ENCODE data around the gene AKT3. TPM values are rescaled to one million over a fixed set of nuclear protein-coding genes. Genes with fewer than 3 reads are reported as not detected.
A peak's percentile ranks its signal among the peaks of the same experiment; 100 is the strongest.

AKT3 gene
- total and polyA plus RNA-seq, 7 donors: 2.1 to 105 (median 66.4) TPM

GRCh38 chr1:243493156-243494129 lies 356.6 kb downstream of the AKT3 start:
- 85 to 93% methylated on average over 14 of the region's 14 CpGs for WGBS, 2 donors
- no peak overlapping the region for H3K4me3 ChIP-seq
- peak overlapping the region in 1 of 4 donors; percentile 1 for H3K27ac ChIP-seq
- intact Hi-C loops (cut with DNase I): loop anchor here (10.0 kb wide), 1 partner anchor 351 kb away; no protein-coding TSS in a partner anchor
- no peaks in the 10 kb centered on the region for H3K36me3 ChIP-seq
- no peak for DNase-seq
- peaks cover 0 to 41% (median 33%) of the 10 kb centered on the region in 4 donors for H3K4me1 ChIP-seq
- no peaks in the 10 kb centered on the region for H3K9me3 ChIP-seq
- H3K27me3 ChIP-seq: no peaks in the 10 kb centered on the region
- TF ChIP-seq POLR2A (IDR thresholded peaks at IDR 0.05) (no peak), POLR2AphosphoS5 (IDR thresholded peaks at IDR 0.05) (no peak), EP300 (IDR thresholded peaks at IDR 0.05) (no peak)
- TF ChIP-seq, protein P1, sequence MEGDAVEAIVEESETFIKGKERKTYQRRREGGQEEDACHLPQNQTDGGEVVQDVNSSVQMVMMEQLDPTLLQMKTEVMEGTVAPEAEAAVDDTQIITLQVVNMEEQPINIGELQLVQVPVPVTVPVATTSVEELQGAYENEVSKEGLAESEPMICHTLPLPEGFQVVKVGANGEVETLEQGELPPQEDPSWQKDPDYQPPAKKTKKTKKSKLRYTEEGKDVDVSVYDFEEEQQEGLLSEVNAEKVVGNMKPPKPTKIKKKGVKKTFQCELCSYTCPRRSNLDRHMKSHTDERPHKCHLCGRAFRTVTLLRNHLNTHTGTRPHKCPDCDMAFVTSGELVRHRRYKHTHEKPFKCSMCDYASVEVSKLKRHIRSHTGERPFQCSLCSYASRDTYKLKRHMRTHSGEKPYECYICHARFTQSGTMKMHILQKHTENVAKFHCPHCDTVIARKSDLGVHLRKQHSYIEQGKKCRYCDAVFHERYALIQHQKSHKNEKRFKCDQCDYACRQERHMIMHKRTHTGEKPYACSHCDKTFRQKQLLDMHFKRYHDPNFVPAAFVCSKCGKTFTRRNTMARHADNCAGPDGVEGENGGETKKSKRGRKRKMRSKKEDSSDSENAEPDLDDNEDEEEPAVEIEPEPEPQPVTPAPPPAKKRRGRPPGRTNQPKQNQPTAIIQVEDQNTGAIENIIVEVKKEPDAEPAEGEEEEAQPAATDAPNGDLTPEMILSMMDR (IDR thresholded peaks at IDR 0.05): no peak

GRCh38 chr1:243490748-243491686 lies 359.0 kb downstream of the AKT3 start:
- Histone ChIP-seq H3K4me3 (no peak overlapping the region), H3K9me3 (no peaks in the 10 kb centered on the region), H3K27me3 (no peaks in the 10 kb centered on the region), H3K4me1 (peaks cover 0 to 32% (median 27%) of the 10 kb centered on the region in 4 donors), H3K27ac (peak overlapping the region; percentile 13 to 64 (median 41)), H3K36me3 (no peaks in the 10 kb centered on the region)
- TF ChIP-seq, protein P1 (IDR thresholded peaks at IDR 0.05): no peak
- no peak for TF ChIP-seq POLR2AphosphoS5 (IDR thresholded peaks at IDR 0.05)
- no peak for TF ChIP-seq EP300 (IDR thresholded peaks at IDR 0.05)
- TF ChIP-seq POLR2A (IDR thresholded peaks at IDR 0.05): no peak
- intact Hi-C loops (cut with DNase I): loop anchor here (10.0 kb wide), 1 partner anchor 354 kb away; no protein-coding TSS in a partner anchor
- 87 to 92% methylated on average over 8 of the region's 8 CpGs for WGBS, 2 donors
- DNase-seq: peak; percentile 64

DNA sequence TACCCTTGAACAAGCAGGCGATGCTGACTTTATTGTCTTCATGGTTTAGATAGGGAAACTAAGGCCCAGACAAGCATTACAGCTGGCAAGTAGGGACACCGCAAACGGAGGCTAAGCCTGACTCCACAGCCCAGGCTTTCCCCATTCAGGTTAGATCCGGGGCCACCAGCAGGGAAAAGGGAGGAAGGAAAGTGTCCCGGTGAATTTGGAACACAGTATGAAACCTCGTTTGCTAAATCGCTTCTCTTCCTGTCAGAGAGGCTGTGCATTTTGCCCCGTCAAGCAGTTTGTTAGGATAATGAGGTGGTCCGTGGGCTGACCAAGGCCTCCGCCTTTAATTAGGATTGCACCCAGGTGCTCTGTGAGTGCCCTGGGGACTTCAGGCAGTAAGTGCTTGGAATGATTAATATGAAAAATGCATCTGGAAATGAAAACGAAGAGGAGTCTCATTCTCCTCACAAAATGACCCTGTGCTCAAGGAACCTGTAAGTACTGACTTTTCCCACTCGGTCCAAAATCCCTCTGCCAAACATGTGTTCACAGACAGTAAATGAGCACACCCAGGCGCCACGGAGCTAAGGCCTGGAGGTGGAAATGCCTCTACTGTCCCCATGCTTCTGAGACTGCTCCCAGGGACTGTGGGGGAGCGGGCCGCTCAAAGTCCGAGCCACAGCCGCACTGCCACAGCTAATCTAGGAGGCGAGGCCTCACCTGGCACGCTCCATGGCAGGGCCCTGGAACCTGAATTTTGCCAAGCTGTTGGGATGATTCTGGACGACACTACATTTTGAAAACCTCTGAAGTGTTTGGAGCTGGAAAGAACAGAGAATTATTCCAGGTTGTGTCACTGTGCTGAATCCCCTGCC lies 360.1 kb downstream of the AKT3 start:
- peak overlapping the region in 3 of 4 donors; percentile 0 to 64 (median 57) for H3K27ac ChIP-seq

More for the DNA sequence above, 360.1 kb downstream of the AKT3 start:
- no peak for TF ChIP-seq POLR2AphosphoS5 (IDR thresholded peaks at IDR 0.05)
- no peak for TF ChIP-seq POLR2A (IDR thresholded peaks at IDR 0.05)
- no peak for TF ChIP-seq EP300 (IDR thresholded peaks at IDR 0.05)
- TF ChIP-seq, protein P1 (IDR thresholded peaks at IDR 0.05): no peak
- intact Hi-C loops (cut with DNase I): loop anchor here (10.0 kb wide), 1 partner anchor 355 kb away; no protein-coding TSS in a partner anchor
- DNase-seq: peak; percentile 62
- Histone ChIP-seq H3K27me3 (no peaks in the 10 kb centered on the region), H3K9me3 (no peaks in the 10 kb centered on the region), H3K4me3 (no peak overlapping the region), H3K36me3 (no peaks in the 10 kb centered on the region), H3K4me1 (peaks cover 0 to 21% (median 18%) of the 10 kb centered on the region in 4 donors)
- 93 to 94% methylated on average over 21 of the region's 21 CpGs for WGBS, 2 donors

Measured in sigmoid colon (tissue), 7 donors.